ENCODE measurements around the gene ZDHHC21.
"Not testable (repeated sequence)": the region's sequence is repeated elsewhere in the genome, so short reads cannot be mapped to it uniquely, and the experiment has no call there.

Gene ZDHHC21

GRCh38 chr9:14682616-14683015 is 10.6 kb downstream of the ZDHHC21 start:
- FAIRE-seq; DNase-seq (ENCODE audit: low spot score): not testable (repeated sequence)

GRCh38 chr9:14678776-14679175 is 14.5 kb downstream of the ZDHHC21 start:
- no peak for FAIRE-seq
- DNase-seq (ENCODE audit: low spot score), result no peak

GRCh38 chr9:14677872-14678271 is 15.4 kb downstream of the ZDHHC21 start:
- no peak for DNase-seq (ENCODE audit: low spot score)
- no peak for FAIRE-seq

- no peak for FAIRE-seq
- no peak for DNase-seq (ENCODE audit: low spot score)
Measured at GRCh38 chr9:14677396-14677795, 15.8 kb downstream of the ZDHHC21 start.

DNA sequence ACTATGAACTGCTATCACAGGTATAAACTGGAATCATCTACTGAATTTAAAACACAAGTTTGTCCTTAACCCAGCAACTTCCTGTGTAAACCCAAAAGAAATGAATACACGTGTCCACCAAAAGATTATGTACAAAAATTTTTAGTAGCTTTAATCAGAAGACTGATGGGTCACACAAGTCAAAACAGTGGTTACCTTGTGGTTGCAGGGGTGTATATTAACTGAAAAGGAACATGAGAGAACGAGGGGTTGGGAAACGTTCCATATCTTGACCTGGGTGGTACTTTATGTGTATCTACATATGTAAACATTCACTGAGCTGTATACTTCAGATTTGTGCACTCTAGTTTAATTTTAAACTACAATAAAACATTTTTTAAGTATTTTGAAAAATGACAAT is 18.6 kb downstream of the ZDHHC21 start:
- DNase-seq (ENCODE audit: low spot score) (no peak), FAIRE-seq (no peak)

GRCh38 chr9:14671377-14671776 is 21.9 kb downstream of the ZDHHC21 start:
- FAIRE-seq (no peak), DNase-seq (ENCODE audit: low spot score) (no peak)

GRCh38 chr9:14670718-14671117 is 22.5 kb downstream of the ZDHHC21 start:
- DNase-seq (ENCODE audit: low spot score) (no peak), FAIRE-seq (no peak)

GRCh38 chr9:14664022-14664421 is 29.2 kb downstream of the ZDHHC21 start:
- DNase-seq (ENCODE audit: low spot score); FAIRE-seq: not testable (repeated sequence)

DNA sequence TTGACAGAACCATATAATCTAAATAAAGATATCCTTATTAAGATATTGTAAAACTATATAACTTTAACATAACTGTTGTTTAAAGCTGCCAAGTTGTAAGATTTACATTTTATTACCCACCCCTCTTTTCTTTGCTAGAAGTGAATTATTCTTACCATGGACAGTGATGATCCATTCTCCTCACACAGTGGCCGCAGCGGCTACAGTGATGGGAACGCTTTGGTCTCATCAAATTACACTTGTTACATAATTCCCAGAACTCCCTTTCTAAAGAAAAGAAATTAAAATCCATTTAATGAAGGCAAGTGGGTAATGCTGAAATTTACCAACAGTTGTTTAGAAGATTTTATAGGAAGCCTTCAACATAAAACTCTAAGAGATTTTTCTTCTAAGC is 31.2 kb downstream of the ZDHHC21 start:
- FAIRE-seq (no peak), DNase-seq (ENCODE audit: low spot score) (no peak)

- FAIRE-seq, result no peak
- DNase-seq (ENCODE audit: low spot score), result peak; percentile 3
Measured at GRCh38 chr9:14661421-14662059, 31.7 kb downstream of the ZDHHC21 start.

GRCh38 chr9:14660721-14661120 is 32.5 kb downstream of the ZDHHC21 start:
- FAIRE-seq, result no peak
- DNase-seq (ENCODE audit: low spot score), result no peak

GRCh38 chr9:14654932-14655331 is 38.3 kb downstream of the ZDHHC21 start:
- FAIRE-seq (no peak), DNase-seq (ENCODE audit: low spot score) (no peak)

DNA sequence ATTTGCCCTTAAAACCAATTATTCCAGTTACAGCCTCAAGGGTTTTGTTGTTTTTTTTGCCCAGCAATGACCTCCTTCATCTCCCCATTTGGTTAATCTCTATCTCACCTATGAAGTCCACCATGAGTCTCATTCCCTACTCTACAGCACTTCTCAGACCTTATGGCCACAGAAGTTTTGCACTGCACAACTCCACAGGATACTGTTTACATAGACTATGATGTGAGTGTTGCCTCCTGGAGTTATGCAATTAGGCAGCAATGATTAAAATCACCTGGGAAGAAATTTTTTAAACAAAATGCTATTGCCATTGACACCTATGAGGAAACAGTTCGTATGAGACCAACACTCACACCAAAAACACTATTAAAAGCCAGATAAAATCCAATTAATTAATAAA is 39.7 kb downstream of the ZDHHC21 start:
- DNase-seq (ENCODE audit: low spot score), result no peak

DNA sequence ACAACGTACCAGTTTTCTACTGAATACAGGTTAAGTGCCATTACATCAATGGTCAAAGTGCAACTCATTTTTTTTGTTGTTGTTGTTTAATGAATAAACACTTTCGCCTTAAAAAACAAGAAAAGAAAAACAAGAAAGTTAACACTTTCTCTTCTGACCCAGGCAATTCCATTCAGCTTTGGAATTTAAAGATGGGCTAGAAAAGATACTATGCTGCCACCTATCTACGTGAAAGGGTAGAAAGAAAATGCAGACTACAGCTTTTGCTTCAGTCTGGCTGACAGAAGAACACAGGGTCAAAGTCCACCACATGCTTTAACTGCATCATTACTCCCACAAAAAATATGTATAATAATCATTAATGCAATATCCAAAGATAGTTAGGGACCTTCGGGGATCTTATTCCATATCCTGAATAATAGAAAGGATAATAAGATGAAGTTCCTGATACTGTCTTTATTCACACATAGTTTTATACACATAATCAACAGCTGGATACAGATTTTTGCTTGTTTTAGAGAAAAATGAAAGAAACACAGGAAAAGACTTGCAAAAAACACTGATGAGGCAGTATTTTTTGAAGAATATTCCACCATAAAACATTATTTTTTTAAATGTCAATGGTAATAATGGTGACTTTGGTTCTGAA is 40.4 kb downstream of the ZDHHC21 start:
- no peak for DNase-seq (ENCODE audit: low spot score)
- FAIRE-seq, result no peak

More for the DNA sequence above, 39.7 kb downstream of the ZDHHC21 start:
- no peak for FAIRE-seq

GRCh38 chr9:14650596-14650995 is 42.6 kb downstream of the ZDHHC21 start:
- FAIRE-seq (no peak), DNase-seq (ENCODE audit: low spot score) (no peak)

GRCh38 chr9:14645648-14646047 is 47.6 kb downstream of the ZDHHC21 start:
- FAIRE-seq (no peak), DNase-seq (ENCODE audit: low spot score) (no peak)

DNA sequence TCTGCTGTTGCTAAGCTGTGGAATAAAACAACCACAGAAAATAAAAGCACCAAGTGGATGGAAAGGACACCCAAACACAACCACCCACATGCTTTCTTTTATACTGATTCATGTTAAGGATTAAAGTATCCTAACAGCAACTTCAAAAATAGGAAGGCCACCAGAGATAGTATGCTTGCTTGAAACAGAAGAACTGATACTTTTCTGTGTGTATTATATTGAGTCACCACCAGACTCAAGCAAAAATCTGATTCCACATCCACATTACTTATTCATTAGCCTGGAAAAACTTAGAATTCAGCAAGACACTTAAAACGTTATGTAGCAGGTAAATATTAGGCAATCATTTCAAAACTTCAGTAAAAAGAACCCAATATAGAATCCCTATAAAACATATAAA is 52.3 kb downstream of the ZDHHC21 start:
- no peak for FAIRE-seq
- no peak for DNase-seq (ENCODE audit: low spot score)

DNA sequence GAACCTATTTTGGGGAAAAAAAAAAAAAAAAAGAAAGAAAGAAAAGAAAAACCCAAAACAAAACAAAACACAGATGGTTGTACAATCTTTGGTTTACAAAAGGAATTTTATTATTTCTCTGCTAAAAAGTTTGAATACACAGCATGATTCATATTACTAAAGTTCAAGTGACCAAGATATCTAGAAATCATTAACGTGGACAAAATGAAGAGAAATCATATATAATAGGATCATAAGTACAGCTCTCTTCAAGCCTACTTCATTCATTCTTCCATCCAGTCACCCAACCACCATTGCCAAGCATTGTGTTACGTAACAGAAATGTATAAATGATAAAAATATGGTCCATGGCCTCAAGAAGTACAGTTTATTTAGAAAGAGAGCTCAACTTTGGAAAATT is 52.9 kb downstream of the ZDHHC21 start:
- DNase-seq (ENCODE audit: low spot score) (no peak), FAIRE-seq (no peak)

DNA sequence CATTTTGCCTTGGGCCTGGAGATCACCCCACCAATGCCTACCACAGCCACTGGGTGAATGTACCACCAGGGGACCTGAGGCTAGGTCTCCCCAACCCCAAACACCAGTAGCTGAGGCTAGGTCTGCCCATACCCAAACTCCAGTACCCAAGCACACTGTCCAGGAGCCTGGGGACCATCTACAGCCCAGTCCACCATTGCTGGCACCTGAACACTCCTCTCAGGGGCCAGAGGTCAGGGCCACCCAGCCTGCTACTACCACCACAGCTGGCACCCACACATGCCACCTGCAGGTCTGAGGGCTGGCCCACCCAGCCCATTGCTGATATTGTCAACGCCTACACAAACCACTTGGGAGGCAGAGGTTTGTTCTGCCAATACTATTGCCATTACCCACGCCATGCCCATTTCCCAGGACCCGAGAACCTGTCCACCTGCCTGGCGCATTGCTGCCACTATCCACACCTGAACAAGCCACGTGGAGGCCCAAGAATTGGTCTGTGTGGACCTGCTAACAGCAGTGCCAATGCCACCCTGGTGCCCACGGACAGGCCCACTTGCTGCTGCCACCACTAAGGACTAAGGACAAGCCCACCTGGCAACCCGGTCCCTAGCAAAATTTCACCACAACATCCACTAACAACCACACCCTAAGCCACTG is 59.2 kb downstream of the ZDHHC21 start:
- FAIRE-seq, result no peak
- no peak for DNase-seq (ENCODE audit: low spot score)

GRCh38 chr9:14633148-14633547 is 60.1 kb downstream of the ZDHHC21 start:
- FAIRE-seq (no peak), DNase-seq (ENCODE audit: low spot score) (no peak)

DNA sequence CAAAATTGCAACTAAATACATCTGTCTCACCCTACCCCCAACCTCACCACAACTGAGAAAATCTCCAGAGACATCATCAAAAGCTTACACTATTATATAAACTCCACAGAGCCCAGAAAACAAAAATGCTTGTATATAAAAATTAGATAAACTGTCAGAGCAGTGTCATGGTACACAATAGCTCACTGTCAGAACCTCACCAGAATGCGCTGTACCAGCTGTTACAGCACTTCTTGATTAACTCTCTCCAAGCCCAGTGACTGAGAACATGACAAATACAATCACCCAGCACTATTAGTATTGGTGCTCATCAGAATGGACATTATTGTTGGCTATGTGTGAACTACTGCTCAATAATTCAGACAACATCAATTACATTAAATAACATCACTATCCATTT is 65.7 kb downstream of the ZDHHC21 start:
- DNase-seq (ENCODE audit: low spot score) (no peak), FAIRE-seq (no peak)

- FAIRE-seq, result no peak
- no peak for DNase-seq (ENCODE audit: low spot score)
Measured at GRCh38 chr9:14618836-14619420, 74.3 kb downstream of the ZDHHC21 start.

All from urothelium cell line (cell line).